Endothelial cell of umbilical vein (primary cell): Measurements from ENCODE around the gene VGLL4.
"Not testable (repeated sequence)": the region's sequence is repeated elsewhere in the genome, so short reads cannot be mapped to it uniquely, and the experiment has no call there.

ENCODE experiments used
- GATA2 ChIP-seq: IDR thresholded peaks from 2 replicates; pipeline ENCODE4 v1.7.0; 2011; ENCODE audit warnings: low read depth, mild to moderate bottlenecking, moderate library complexity, mixed read lengths, low read length; ENCODE audit not compliant: insufficient read length, insufficient read depth
- JUN ChIP-seq: IDR thresholded peaks from 2 replicates; pipeline ENCODE4 v1.6.1; 2011; ENCODE audit warnings: borderline replicate concordance, low read depth; ENCODE audit not compliant: insufficient read length, insufficient read depth
- MAX ChIP-seq: IDR thresholded peaks from 2 replicates; pipeline ENCODE4 v1.6.1; 2011; ENCODE audit not compliant: insufficient read depth, insufficient read length
- POLR2A ChIP-seq: IDR thresholded peaks from 2 replicates; pipeline ENCODE4 v1.6.1; 2012; ENCODE audit warnings: low read depth, mild to moderate bottlenecking, control low read depth, low read length
- TF ChIP-seq, protein P1 (sequence below), 2 donors: IDR thresholded peaks; 1 replicate in 1 of 2; 2 replicates in 1 of 2; pipeline ENCODE4 v1.5.1; 2011; ENCODE audit warnings: low read length in 2 of 2, mild to moderate bottlenecking in 2 of 2, moderate library complexity in 2 of 2, control low read depth in 1 of 2, inconsistent platforms in 1 of 2, low read depth in 1 of 2; ENCODE audit not compliant: insufficient read depth in 1 of 2; ENCODE audit errors: extremely low read depth in 1 of 2

GRCh38 chr3:11511606-11512005 is 132.1 kb downstream of the VGLL4 start:
- not testable (repeated sequence) for TF ChIP-seq POLR2A, MAX, JUN, GATA2
- TF ChIP-seq, protein P1, sequence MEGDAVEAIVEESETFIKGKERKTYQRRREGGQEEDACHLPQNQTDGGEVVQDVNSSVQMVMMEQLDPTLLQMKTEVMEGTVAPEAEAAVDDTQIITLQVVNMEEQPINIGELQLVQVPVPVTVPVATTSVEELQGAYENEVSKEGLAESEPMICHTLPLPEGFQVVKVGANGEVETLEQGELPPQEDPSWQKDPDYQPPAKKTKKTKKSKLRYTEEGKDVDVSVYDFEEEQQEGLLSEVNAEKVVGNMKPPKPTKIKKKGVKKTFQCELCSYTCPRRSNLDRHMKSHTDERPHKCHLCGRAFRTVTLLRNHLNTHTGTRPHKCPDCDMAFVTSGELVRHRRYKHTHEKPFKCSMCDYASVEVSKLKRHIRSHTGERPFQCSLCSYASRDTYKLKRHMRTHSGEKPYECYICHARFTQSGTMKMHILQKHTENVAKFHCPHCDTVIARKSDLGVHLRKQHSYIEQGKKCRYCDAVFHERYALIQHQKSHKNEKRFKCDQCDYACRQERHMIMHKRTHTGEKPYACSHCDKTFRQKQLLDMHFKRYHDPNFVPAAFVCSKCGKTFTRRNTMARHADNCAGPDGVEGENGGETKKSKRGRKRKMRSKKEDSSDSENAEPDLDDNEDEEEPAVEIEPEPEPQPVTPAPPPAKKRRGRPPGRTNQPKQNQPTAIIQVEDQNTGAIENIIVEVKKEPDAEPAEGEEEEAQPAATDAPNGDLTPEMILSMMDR (IDR thresholded peaks at IDR 0.05; ENCODE audit: extremely low read depth in 1 of 2, insufficient read depth in 1 of 2, low read depth in 1 of 2, low read length in 2 of 2) = not testable (repeated sequence)
